GM18873 (cell line): ENCODE results near the gene KRTAP3-2.

ENCODE experiments used
- ATAC-seq: cut with Tn5 transposase; IDR thresholded peaks from one replicate; pipeline ENCODE4 v1.9.1; 2021; ENCODE audit warnings: mild to moderate bottlenecking, moderate library complexity, moderate number of reproducible peaks; ENCODE audit not compliant: unreplicated experiment, low FRiP score

KRTAP3-2 gene

GRCh38 chr17:41012326-41013120, 12.8 kb upstream of the KRTAP3-2 start:
- no peak for ATAC-seq

DNA sequence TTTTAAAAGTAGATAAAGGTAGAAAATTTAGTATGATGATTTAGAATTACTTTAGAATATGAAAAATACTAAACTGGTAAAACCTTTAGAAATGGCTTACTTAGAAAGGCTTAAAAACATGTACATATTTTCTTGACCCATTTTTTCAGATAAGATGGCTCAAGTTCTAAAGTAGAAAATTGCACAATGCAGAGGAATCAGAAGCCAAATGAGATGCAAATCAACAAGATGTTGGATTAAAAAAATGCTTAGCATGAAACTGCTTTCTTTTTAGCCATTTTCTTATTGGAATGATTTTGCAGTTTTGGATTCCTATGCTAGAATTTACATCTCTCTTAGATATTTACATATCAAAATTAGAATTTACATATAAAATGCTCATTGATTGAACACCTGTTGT, 10.7 kb upstream of the KRTAP3-2 start:
- no peak for ATAC-seq

GRCh38 chr17:41009936-41010335, 10.2 kb upstream of the KRTAP3-2 start:
- no peak for ATAC-seq

DNA sequence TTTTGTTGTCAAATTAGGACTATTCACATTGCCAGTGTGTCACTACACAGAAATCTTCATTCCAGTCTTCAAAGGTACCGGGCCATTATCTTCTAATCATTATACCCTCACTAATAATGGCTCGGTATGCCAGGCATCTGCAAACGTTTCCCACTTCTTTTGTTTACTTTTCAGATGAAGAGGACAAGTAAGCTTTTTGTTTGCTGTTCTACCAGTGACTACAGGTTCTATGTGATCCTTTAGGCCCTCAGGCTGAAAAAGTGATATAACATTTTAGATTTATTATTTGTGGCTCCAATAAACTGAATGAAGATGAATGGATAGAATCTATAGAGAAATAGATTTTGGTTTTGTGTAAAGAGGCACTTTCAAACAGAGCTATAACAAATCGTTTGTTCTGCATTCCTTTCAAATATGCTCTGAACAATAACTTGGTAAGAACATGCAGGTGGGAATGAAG, 9.6 kb upstream of the KRTAP3-2 start:
- no peak for ATAC-seq

DNA sequence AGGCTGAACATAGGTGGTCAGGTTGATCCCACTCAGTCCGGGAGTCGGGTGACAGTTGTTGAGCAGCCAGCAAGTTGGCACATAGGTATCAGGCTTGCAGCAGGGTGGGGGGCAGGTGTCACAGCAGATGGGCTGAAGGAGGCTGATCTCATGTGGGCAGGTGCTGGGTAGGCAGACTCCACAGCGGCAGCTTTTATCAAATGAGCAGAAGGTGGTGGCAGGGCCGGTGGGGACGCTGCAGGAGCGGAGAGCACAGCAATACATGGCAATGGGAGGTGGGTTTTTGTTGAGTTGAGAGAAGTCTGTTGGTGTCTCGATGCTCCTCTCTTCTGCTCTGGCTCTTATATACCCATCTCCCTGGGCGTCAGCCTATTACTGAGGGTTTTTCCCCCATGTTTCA, 9.1 kb upstream of the KRTAP3-2 start, which contains the start of gene KRTAP3-1:
TSS of gene KRTAP3-1 (minus strand) at position 318 of the 400 bp plus-strand sequence. CDS start at position 264, 54 bp downstream.
- no peak for ATAC-seq

DNA sequence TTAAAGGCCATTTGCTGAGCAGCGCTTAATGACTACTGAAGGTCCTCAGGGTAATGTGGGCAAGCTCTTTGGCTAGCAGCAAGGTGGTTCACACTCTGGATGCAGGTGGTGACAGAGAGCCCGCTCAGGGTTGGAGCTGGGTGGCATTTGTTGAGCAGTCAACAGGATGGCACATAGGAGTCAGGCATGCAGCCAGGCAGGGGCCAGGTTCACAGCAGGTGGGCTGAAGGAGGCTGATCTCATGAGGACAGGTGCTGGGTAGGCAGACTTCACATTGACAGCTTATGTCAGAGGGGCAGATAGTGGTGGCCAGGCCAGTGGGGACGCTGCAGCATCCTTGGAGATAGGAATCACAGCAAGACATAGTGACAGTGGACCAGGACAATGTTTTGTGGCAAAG, 4.7 kb upstream of the KRTAP3-2 start:
- no peak for ATAC-seq

DNA sequence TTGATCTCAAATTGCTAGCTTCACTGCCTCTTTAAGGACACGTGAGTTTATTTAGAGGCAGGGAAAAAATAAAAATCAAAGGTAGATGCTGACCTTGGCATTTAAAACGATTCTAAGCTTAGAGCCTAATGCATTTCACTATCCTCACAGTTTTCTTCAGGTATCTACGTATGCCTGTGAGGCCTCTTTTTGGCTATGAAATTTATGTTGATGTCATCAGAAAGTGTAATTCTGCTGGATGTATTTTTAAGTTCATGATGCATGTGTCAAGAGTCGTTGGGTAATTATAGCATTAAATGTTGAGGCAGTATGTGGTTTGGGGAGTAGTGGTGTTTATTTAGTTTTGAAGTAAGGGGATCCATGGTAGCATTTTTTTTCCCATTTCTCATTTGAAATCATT, 4.2 kb upstream of the KRTAP3-2 start:
- no peak for ATAC-seq

DNA sequence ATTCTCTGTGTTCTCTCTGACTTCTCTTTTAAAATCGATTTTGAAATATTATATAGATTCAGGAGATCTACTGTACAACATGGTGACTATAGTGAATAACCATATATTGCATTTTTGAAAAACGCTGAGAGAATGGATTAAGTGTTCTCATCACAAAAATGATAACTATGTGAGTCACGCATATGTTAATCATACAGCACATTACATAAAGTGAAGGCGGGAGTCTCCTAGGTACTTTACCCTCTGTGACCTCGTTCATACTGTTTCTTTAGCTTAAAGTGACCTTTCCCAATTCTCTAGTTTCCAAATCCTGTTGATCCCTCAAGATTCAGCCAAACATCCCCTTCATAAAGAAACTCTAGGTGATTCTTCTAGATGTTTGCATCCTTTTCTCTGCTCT, 3.1 kb upstream of the KRTAP3-2 start:
- no peak for ATAC-seq

DNA sequence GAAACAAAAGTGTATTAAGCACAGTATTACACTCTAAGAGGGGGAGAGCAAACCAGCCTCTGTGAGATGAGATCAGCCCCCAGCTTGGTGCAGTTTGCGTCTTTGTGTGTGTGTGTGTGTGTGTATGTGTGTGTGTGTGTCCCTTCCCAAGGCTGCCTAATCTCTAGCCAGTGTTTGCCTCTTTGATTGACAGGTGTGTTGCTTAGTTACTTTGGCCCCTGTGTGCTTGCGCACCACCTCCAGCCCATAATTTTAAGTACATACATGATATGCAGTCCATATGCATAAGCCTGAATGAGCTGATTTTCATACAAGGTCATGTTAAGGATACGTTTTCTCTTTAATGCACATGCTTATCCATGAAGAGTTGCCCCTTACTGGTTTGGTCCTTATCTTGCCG, 2.1 kb upstream of the KRTAP3-2 start:
- no peak for ATAC-seq

DNA sequence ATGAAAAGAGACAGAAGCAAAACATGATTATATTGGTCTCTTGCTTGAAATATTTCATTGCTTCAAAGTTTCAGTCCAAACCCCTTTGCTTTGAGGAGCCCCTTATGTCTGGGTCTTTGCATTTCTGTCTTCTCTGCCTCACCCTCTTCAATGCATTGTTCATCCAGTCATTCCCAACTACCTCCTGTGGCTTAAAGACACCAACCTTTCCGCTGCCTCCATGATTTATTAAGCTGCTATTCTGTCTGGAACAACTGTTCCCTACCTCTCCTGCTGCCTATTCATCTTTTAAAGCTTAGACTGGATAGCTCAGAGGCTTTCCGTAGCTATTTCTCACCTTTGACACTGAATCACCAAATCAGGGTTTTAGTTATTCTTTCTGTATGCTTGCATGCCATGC, 2.3 kb downstream of the KRTAP3-2 start:
- no peak for ATAC-seq

DNA sequence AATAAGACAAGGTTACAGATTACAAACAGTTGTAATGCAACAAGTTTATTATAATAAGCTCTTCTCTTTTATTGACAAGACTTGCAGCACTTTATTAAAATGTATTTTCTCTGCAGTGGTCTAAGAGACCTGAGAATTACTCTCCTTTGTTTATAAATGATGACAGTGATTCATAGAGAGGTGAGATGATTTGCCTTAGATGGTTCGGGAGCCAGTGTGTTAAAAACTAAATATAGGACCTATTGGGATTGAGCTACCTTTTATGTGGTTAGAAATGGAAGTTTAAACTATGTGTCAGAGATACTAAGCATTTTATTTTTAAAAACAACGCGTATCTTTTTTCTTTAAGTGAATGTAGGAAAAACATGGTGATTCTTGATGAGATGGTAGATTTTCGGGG, 2.9 kb downstream of the KRTAP3-2 start:
- ATAC-seq = no peak

- ATAC-seq = no peak
Measured at GRCh38 chr17:40995116-40995515, 4.6 kb downstream of the KRTAP3-2 start.

GRCh38 chr17:40993839-40994238, 5.9 kb downstream of the KRTAP3-2 start, which contains the start of gene KRTAP3-3:
Gene KRTAP3-3 (minus strand): TSS chr17:40994164. CDS start chr17:40994097, 67 bp downstream.
- ATAC-seq = no peak

DNA sequence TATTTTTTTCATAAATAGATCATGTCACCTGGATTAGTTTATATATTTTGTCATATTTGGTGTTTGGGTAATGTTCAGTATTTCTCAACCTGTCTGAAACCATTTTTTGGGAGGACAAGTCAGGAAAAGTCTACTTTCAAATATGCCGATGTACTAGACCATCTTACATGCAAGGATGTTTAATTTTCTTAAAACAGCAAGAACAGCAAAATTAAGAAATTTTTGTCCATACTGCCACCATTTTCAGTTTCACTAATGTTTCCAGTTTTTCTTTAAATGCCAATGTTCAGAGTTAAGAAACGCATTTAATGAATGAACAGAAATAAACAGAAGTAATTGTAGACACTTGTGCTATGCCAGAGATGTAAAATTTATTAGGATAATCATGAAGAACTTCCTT, 6.6 kb downstream of the KRTAP3-2 start:
- no peak for ATAC-seq

GRCh38 chr17:40992666-40993065, 7.0 kb downstream of the KRTAP3-2 start:
- no peak for ATAC-seq

- ATAC-seq = no peak
Measured at GRCh38 chr17:40986920-40987319, 12.8 kb downstream of the KRTAP3-2 start.

- no peak for ATAC-seq
Measured at GRCh38 chr17:40984226-40984625, 15.5 kb downstream of the KRTAP3-2 start, which contains the start of gene KRT40. Gene KRT40 (minus strand): TSS chr17:40984326. CDS start chr17:40984273, 53 bp downstream.

- no peak for ATAC-seq
Measured at GRCh38 chr17:40981115-40981514, 18.6 kb downstream of the KRTAP3-2 start.

DNA sequence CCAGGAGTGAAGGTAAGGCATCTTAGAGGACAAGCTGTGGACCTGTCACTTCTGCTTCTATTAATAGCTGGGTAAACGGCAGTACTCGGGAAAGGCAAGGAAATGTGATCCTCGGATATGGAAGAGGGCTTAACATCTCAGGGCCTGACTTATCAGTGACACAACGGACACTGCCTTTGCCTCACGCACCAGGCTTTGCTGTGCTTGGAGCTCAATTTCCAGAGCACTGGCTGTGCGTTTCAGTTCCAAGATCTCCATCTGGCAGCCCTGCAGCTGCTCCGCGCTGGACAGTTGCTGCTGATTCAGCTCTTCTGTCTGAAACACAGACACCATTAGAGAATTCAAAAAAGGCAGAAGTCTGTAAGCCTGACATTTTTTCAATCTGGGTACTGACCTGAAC, 19.1 kb downstream of the KRTAP3-2 start:
- ATAC-seq = no peak

DNA sequence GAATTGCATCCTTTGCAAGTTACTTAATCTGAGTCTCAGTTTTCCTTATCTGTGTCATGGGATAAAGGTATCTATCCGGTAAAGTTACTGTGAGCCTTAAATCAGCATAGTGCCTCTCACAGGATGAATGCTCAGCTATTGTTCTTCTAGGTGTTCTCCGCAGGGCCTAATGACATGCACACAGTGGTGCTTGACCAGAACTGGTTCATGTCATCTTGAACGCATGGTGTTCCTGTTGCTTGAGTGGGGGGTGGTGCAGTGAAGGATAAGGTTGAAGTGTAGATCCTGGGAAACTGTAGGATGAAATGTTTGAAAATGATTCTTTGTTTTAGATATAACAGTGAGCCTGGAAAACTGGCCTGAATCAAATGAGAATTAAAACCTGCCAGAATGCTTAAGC, 19.6 kb downstream of the KRTAP3-2 start:
- ATAC-seq = no peak

- no peak for ATAC-seq
Measured at GRCh38 chr17:40978575-40979151, 21.0 kb downstream of the KRTAP3-2 start.

GRCh38 chr17:40975516-40975915, 24.2 kb downstream of the KRTAP3-2 start:
- ATAC-seq = no peak
